Ishikawa (cell line): ENCODE measurements around the gene IPO9.

ENCODE experiments used
- CEBPB ChIP-seq: IDR thresholded peaks from 2 replicates; pipeline ENCODE4 v1.6.1; 2012
- CREB1 ChIP-seq: IDR thresholded peaks from 2 replicates; pipeline ENCODE4 v1.6.1; 2012; ENCODE audit warnings: low read depth
- EGR1 ChIP-seq: IDR thresholded peaks from 2 replicates; pipeline ENCODE4 v1.6.1; 2012
- EP300 ChIP-seq: IDR thresholded peaks from 2 replicates; pipeline ENCODE4 v1.6.1; 2012; ENCODE audit warnings: borderline replicate concordance
- FOXM1 ChIP-seq: IDR thresholded peaks from 2 replicates; pipeline ENCODE4 v1.6.1; 2012; ENCODE audit warnings: low read depth, borderline replicate concordance
- MAX ChIP-seq: IDR thresholded peaks from 2 replicates; pipeline ENCODE4 v1.6.1; 2012
- NFIC ChIP-seq: IDR thresholded peaks from 2 replicates; pipeline ENCODE4 v1.6.1; 2012
- RAD21 ChIP-seq: IDR thresholded peaks from 2 replicates; pipeline ENCODE4 v1.6.1; 2012; ENCODE audit warnings: low read depth
- REST ChIP-seq: IDR thresholded peaks from 2 replicates; pipeline ENCODE4 v1.6.1; 2012; ENCODE audit warnings: low read depth, mild to moderate bottlenecking
- TAF1 ChIP-seq: IDR thresholded peaks from 2 replicates; pipeline ENCODE4 v1.6.1; 2012; ENCODE audit warnings: low read depth, mild to moderate bottlenecking
- TCF12 ChIP-seq: IDR thresholded peaks from 2 replicates; pipeline ENCODE4 v1.6.1; 2012; ENCODE audit warnings: low read depth
- TEAD4 ChIP-seq: IDR thresholded peaks from 2 replicates; pipeline ENCODE4 v1.6.1; 2012
- USF1 ChIP-seq: IDR thresholded peaks from 2 replicates; pipeline ENCODE4 v1.6.1; 2012
- YY1 ChIP-seq: IDR thresholded peaks from 2 replicates; pipeline ENCODE4 v1.6.1; 2012; ENCODE audit warnings: low read depth
- ZBTB7A ChIP-seq: IDR thresholded peaks from 2 replicates; pipeline ENCODE4 v1.6.1; 2012; ENCODE audit warnings: low read depth

The IPO9 gene

GRCh38 chr1:201828217-201828819 lies 639 bp upstream of the IPO9 start:
- no peak for TF ChIP-seq EGR1
- no peak for TF ChIP-seq EP300
- TF ChIP-seq TAF1: no peak
- no peak for TF ChIP-seq USF1
- TF ChIP-seq CREB1: no peak
- TF ChIP-seq CEBPB: no peak
- TF ChIP-seq TEAD4: no peak
- TF ChIP-seq RAD21: no peak
- TF ChIP-seq TCF12: no peak
- TF ChIP-seq ZBTB7A: no peak
- no peak for TF ChIP-seq NFIC
- TF ChIP-seq FOXM1: no peak
- TF ChIP-seq MAX: no peak
- TF ChIP-seq REST: no peak
- TF ChIP-seq YY1: no peak

GRCh38 chr1:201831371-201831770 lies 2.4 kb downstream of the IPO9 start:
- TF ChIP-seq EGR1 (no peak), TAF1 (no peak), MAX (no peak), NFIC (no peak), YY1 (no peak)

GRCh38 chr1:201834621-201835020 lies 5.7 kb downstream of the IPO9 start:
- TF ChIP-seq USF1 (no peak), EGR1 (no peak), NFIC (no peak), MAX (no peak), TCF12 (no peak), CREB1 (no peak), TAF1 (no peak), TEAD4 (no peak), CEBPB (no peak), YY1 (no peak), ZBTB7A (no peak), FOXM1 (no peak), REST (no peak), RAD21 (no peak), EP300 (no peak)

- TF ChIP-seq RAD21 (no peak), TCF12 (no peak), USF1 (no peak), CREB1 (no peak), FOXM1 (no peak), EGR1 (no peak), TAF1 (no peak), REST (no peak), EP300 (no peak), MAX (no peak), NFIC (no peak), CEBPB (no peak), YY1 (no peak), TEAD4 (no peak), ZBTB7A (no peak)
Observed at GRCh38 chr1:201838381-201838780, 9.4 kb downstream of the IPO9 start.
